Measurements from ENCODE around the gene PPP1R1B. TPM values are rescaled to one million over a fixed set of nuclear protein-coding genes. Genes with fewer than 3 reads are reported as not detected.

PPP1R1B gene
- total and polyA plus RNA-seq, 2 of the 4 experiments (the other 2 are of a cell fraction), result not detected

DNA sequence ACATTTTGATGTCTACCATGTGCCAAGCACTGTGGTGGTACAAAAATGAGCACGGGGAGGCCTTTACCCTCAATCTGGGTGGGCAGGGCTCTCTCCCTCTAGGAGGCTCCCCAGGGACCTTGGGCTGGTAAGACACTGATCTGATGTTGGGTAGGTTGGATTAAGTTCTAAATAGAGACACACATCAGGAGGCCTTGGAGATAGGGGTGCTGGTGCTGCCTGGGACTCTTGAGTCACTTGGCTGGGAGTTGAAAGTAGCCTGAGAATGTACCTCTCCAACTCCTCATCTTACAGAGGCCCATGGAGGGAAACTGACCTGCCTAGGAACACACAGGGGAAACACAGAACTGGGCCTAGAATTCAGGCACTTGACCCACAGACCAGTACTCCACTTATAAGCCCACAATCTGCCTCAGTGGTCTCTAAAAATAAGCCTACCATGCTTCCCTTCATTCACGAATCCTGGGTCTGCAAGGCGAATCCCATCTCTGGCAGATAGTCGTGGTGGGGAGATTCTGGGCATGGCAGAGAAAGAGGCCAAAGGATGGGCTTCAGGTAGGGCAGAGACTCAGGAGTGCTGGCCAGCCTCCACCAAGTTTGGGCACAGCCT is 17.2 kb upstream of the PPP1R1B start:
- H3K4me3 ChIP-seq (ENCODE audit: insufficient read depth, low read depth, low read length), result no peak overlapping the region
- no peak overlapping the region for H2AK9ac ChIP-seq (replicated peaks; ENCODE audit: low read depth, low read length, poor library complexity)
- no peak overlapping the region for H3K18ac ChIP-seq (ENCODE audit: low read depth, low read length)
- H4K5ac ChIP-seq (ENCODE audit: low read depth, low read length), result no peak overlapping the region
- ChIA-PET CTCF (no interaction called here), POLR2A (ENCODE audit: unreplicated experiment) (no interaction called here)
- H4K91ac ChIP-seq (ENCODE audit: insufficient read depth, low read depth, low read length), result no peak overlapping the region
- no peak overlapping the region for H3K56ac ChIP-seq (ENCODE audit: extremely low read depth, insufficient read depth, low read length)
- H3K9me1 ChIP-seq (ENCODE audit: insufficient read depth, low read length), result no peaks in the 10 kb centered on the region
- WGBS, 2 experiments (ENCODE audit: extremely low coverage in 2 of 2, insufficient read length in 1 of 2), result no CpG with 5 or more reads among the region's 4 CpGs
- DNase-seq (no peak), ATAC-seq (ENCODE audit: low read depth) (no peak)
- H3K23ac ChIP-seq (ENCODE audit: low read depth, low read length), result no peak overlapping the region
- dilution Hi-C loops (cut with HindIII; ENCODE audit: low sequenced_read_pairs, unreplicated experiment), result no loop called here
- in situ Hi-C loops (cut with MboI; ENCODE audit: low sequenced_read_pairs), result no loop called here
- H3K79me1 ChIP-seq (ENCODE audit: low read depth in 1 of 2, low read length in 2 of 2), result no peaks in the 10 kb centered on the region
- H2BK20ac ChIP-seq (ENCODE audit: low read depth, low read length), result no peak overlapping the region
- BruUV-seq (replicated peaks), result no TSS peak
- no peak overlapping the region for H4K8ac ChIP-seq (ENCODE audit: low read depth in 2 of 2, low read length in 2 of 2)
- no peak overlapping the region for H3K14ac ChIP-seq (replicated peaks; ENCODE audit: low read depth, low read length)
- H3K4me2 ChIP-seq (ENCODE audit: low read depth, low read length), result no peak overlapping the region
- H3K27me3 ChIP-seq (ENCODE audit: control insufficient read depth, insufficient read depth, low read length), result peaks cover 81% of the 10 kb centered on the region
- H3K27ac ChIP-seq (ENCODE audit: insufficient read depth, low read length), result no peak overlapping the region
- no peaks in the 10 kb centered on the region for H3K9me3 ChIP-seq (ENCODE audit: control insufficient read depth, insufficient read depth, low read length)
- H2BK15ac ChIP-seq (ENCODE audit: low read depth, low read length), result no peak overlapping the region
- TF ChIP-seq FOS (IDR thresholded peaks at IDR 0.05; ENCODE audit: low read depth, low read length) (no peak), MXI1 (IDR thresholded peaks at IDR 0.05; ENCODE audit: borderline replicate concordance, low read depth, low read length) (no peak), MAZ (IDR thresholded peaks at IDR 0.05; ENCODE audit: borderline replicate concordance, low read depth, low read length) (no peak), SMC3 (IDR thresholded peaks at IDR 0.05; ENCODE audit: low read depth, low read length) (no peak), BHLHE40 (IDR thresholded peaks at IDR 0.05; ENCODE audit: low read depth, low read length) (no peak), RFX5 (IDR thresholded peaks at IDR 0.05; ENCODE audit: low read depth, low read length) (no peak), NFE2L2 (IDR thresholded peaks at IDR 0.05; ENCODE audit: low read depth, low read length) (no peak), CEBPB (IDR thresholded peaks at IDR 0.05; ENCODE audit: low read depth, low read length) (no peak), CHD1 (IDR thresholded peaks at IDR 0.05; ENCODE audit: low read depth, low read length) (no peak), RCOR1 (IDR thresholded peaks at IDR 0.05; ENCODE audit: insufficient replicate concordance, low read length) (no peak), POLR2A (IDR thresholded peaks at IDR 0.05; ENCODE audit: low read depth, low read length) (no peak), RAD21 (IDR thresholded peaks at IDR 0.05; ENCODE audit: low read length) (no peak), MAFK (IDR thresholded peaks at IDR 0.05; ENCODE audit: low read depth, low read length) (no peak)
- TF ChIP-seq, protein P1, sequence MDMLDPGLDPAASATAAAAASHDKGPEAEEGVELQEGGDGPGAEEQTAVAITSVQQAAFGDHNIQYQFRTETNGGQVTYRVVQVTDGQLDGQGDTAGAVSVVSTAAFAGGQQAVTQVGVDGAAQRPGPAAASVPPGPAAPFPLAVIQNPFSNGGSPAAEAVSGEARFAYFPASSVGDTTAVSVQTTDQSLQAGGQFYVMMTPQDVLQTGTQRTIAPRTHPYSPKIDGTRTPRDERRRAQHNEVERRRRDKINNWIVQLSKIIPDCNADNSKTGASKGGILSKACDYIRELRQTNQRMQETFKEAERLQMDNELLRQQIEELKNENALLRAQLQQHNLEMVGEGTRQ (IDR thresholded peaks at IDR 0.05; ENCODE audit: low read depth, low read length), result no peak
- TF ChIP-seq, protein P2, sequence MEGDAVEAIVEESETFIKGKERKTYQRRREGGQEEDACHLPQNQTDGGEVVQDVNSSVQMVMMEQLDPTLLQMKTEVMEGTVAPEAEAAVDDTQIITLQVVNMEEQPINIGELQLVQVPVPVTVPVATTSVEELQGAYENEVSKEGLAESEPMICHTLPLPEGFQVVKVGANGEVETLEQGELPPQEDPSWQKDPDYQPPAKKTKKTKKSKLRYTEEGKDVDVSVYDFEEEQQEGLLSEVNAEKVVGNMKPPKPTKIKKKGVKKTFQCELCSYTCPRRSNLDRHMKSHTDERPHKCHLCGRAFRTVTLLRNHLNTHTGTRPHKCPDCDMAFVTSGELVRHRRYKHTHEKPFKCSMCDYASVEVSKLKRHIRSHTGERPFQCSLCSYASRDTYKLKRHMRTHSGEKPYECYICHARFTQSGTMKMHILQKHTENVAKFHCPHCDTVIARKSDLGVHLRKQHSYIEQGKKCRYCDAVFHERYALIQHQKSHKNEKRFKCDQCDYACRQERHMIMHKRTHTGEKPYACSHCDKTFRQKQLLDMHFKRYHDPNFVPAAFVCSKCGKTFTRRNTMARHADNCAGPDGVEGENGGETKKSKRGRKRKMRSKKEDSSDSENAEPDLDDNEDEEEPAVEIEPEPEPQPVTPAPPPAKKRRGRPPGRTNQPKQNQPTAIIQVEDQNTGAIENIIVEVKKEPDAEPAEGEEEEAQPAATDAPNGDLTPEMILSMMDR (conservative IDR thresholded peaks at IDR 0.05; ENCODE audit: low read depth, low read length), result no peak
- TF ChIP-seq, protein P3, sequence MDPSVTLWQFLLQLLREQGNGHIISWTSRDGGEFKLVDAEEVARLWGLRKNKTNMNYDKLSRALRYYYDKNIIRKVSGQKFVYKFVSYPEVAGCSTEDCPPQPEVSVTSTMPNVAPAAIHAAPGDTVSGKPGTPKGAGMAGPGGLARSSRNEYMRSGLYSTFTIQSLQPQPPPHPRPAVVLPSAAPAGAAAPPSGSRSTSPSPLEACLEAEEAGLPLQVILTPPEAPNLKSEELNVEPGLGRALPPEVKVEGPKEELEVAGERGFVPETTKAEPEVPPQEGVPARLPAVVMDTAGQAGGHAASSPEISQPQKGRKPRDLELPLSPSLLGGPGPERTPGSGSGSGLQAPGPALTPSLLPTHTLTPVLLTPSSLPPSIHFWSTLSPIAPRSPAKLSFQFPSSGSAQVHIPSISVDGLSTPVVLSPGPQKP (IDR thresholded peaks at IDR 0.05; ENCODE audit: borderline replicate concordance, low read depth, low read length), result no peak
- H3K9ac ChIP-seq (ENCODE audit: low read depth, low read length), result no peak overlapping the region
- H3K36me3 ChIP-seq (ENCODE audit: control insufficient read depth, insufficient read depth, low read length), result no peaks in the 10 kb centered on the region
- peaks cover 5% of the 10 kb centered on the region; the same call in 1 of the 2 replicates for H4K20me1 ChIP-seq (ENCODE audit: insufficient read depth, low read length)
- no peak overlapping the region for H2AFZ ChIP-seq (replicated peaks; ENCODE audit: low read length, poor library complexity)
- H2BK120ac ChIP-seq (ENCODE audit: low read depth, low read length), result no peak overlapping the region
- no peak overlapping the region for H2BK5ac ChIP-seq (ENCODE audit: low read depth, low read length, poor library complexity, severe bottlenecking)
- H2AK5ac ChIP-seq (ENCODE audit: low read depth, low read length), result no peak overlapping the region
- no peaks in the 10 kb centered on the region; the same call in 1 of the 2 replicates for H3K4me1 ChIP-seq (ENCODE audit: control insufficient read depth, insufficient read depth, low read length)
- no peak overlapping the region for H3K4ac ChIP-seq (ENCODE audit: low read depth, low read length)
- intact Hi-C loops (cut with micrococcal nuclease), result no loop called here
